Spleen (tissue), 11 donors: ENCODE data around the gene DNM1L. TPM values are rescaled to one million over a fixed set of nuclear protein-coding genes. Genes with fewer than 3 reads are reported as not detected.

Source experiments
- DNase-seq: peaks from one replicate; pipeline ENCODE4 v3.0.0-alpha.2; 2020
- H3K27ac ChIP-seq, 8 donors: fragments of 200-600 bp; sonication (generic) in 7 of 8; 1 replicate in 4 of 8; 2 replicates in 4 of 8; pipeline versions ENCODE4 v1.5.0 to v1.8.0; 2016 to 2021; ENCODE audit warnings: inconsistent platforms in 4 of 8, mild to moderate bottlenecking in 4 of 8, moderate library complexity in 1 of 8
- H3K27me3 ChIP-seq, 7 donors: fragments of 200-600 bp; sonication (generic) in 6 of 7; replicated peaks in 1 of 7; 1 replicate in 4 of 7; 2 replicates in 3 of 7; pipeline versions ENCODE4 v1.5.0 to v1.8.0; 2016 to 2021; ENCODE audit warnings: inconsistent platforms in 3 of 7, mild to moderate bottlenecking in 1 of 7
- H3K36me3 ChIP-seq, 6 donors: fragments of 200-600 bp; sonication (generic) in 5 of 6; 1 replicate in 4 of 6; 2 replicates in 2 of 6; pipeline versions ENCODE4 v1.5.0 to v1.8.0; 2016 to 2021; ENCODE audit warnings: inconsistent platforms in 2 of 6
- H3K4me1 ChIP-seq, 6 donors: fragments of 200-600 bp; sonication (generic) in 5 of 6; 1 replicate in 3 of 6; 2 replicates in 3 of 6; pipeline versions ENCODE4 v1.5.0 to v1.8.0; 2016 to 2021; ENCODE audit warnings: inconsistent platforms in 3 of 6
- H3K4me3 ChIP-seq, 8 donors: fragments of 200-600 bp; sonication (generic) in 7 of 8; 1 replicate in 4 of 8; 2 replicates in 4 of 8; pipeline versions ENCODE4 v1.5.0 to v1.8.0; 2016 to 2021; ENCODE audit warnings: inconsistent platforms in 4 of 8, mild to moderate bottlenecking in 4 of 8, moderate library complexity in 2 of 8
- H3K9me3 ChIP-seq, 8 donors: fragments of 200-600 bp; sonication (generic) in 7 of 8; 1 replicate in 4 of 8; 2 replicates in 4 of 8; pipeline versions ENCODE4 v1.5.0 to v1.8.0; 2016 to 2021; ENCODE audit warnings: inconsistent platforms in 4 of 8
- CTCF ChIP-seq, 11 experiments: fragments of 200-600 bp in 7 of 11; fragments of 450-650 bp in 4 of 11; sonication (generic) in 4 of 11; IDR thresholded peaks in 8 of 11; conservative IDR thresholded peaks in 3 of 11; 1 replicate in 7 of 11; 2 replicates in 4 of 11; pipeline versions ENCODE4 v1.4.0 to v1.8.0; 2016 to 2021; ENCODE audit warnings: antibody characterized with exemption in 11 of 11, inconsistent platforms in 4 of 11, mild to moderate bottlenecking in 1 of 11
- POLR2A ChIP-seq, 3 donors: fragments of 450-650 bp; IDR thresholded peaks; one replicate each; pipeline ENCODE4 v1.5.1; 2017; ENCODE audit warnings: antibody characterized with exemption in 3 of 3, mild to moderate bottlenecking in 1 of 3
- POLR2AphosphoS5 ChIP-seq, 3 donors: sonication (generic); formaldehyde crosslinking; IDR thresholded peaks; one replicate each; pipeline ENCODE4 v1.5.1; 2017; ENCODE audit warnings: antibody characterized with exemption in 3 of 3
- WGBS, 5 donors: extraction: QIAGEN DNeasy Blood & Tissue Kit in 3 of 5; methylation state at CpG; one replicate each; pipeline versions ENCODE4 v1.1.5 to v1.1.7; 2013 to 2018; 5-methylcytosine and 5-hydroxymethylcytosine counted together
- intact Hi-C: fragments of 100-400 bp; cut with DNase I; formaldehyde crosslinking; loops from one replicate; pipeline ENCODE4 v1.15.0; 2023; ENCODE audit warnings: low total_unique reads
- polyA plus RNA-seq, 3 donors: library from polyadenylated mRNA; stranded (reverse); fragments of 200-250 nt; gene quantifications; one replicate each; pipeline ENCODE4 v1.2.1, GENCODE V29; 2013
- total RNA-seq, 7 donors: library from RNA; depleted of rRNA in 3 of 7; stranded (reverse); fragments of >200 nt in 3 of 7; fragmentation: NEBNext Ultra II Directional in 4 of 7; extraction: Animal tissue kit (Norgen Biotek cat#: 25700) in 4 of 7; gene quantifications; one replicate each; pipeline versions ENCODE4 v1.1.0 to v1.2.1, GENCODE V29; 2016 to 2021
- donor health status: healthy with polysubstance abuse.
- donor health status: DM: no; HTN: no; CAD: no; lungs with moderate emphysema.
- donor health status: DM: no; HTN: no; CAD: no.
- donor health status: Bipolar disorder and iron deficiency.
- donor health status: healthy.
- donor health status: DM: no; HTN: no; CAD: no.
- donor health status: DM: yes; HTN: yes; CAD: no.

The DNM1L gene
- total and polyA plus RNA-seq, 10 donors, result 19.2 to 73.7 (median 47.8) TPM

DNA sequence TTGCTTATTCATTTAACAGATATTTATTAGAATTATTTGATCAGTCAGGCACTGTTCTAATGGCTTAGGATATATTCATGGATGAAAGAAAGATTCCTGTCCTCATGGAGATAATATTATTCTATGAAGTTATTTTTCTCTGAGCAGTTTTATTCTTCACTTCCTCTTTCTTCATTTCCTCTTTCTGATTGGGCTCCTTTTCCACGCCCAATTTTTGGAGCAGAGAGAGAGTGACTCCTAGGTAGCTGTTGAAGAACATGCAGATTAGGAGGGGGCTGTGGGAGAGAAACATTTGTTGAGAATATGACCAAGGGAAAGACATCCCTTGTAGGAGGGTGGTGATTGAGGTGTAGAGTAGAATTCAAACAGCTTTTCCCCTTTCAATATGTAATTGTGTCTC lies 82.6 kb downstream of the DNM1L start:
- intact Hi-C loops, result loop anchor here (10.0 kb wide), 1 partner anchor 153 kb away; no protein-coding TSS in a partner anchor
- no peaks in the 10 kb centered on the region for H3K9me3 ChIP-seq
- peaks cover 0 to 12% (median 9%) of the 10 kb centered on the region in 6 donors for H3K4me1 ChIP-seq
- no peak for DNase-seq
- WGBS, 5 donors, result 5 to 24% (median 19%) methylated on average over 1 of the region's 1 CpG
- TF ChIP-seq CTCF (IDR thresholded peaks at IDR 0.05 in 8 of 11, conservative IDR thresholded peaks at IDR 0.05 in 3 of 11) (no peak), POLR2AphosphoS5 (IDR thresholded peaks at IDR 0.05) (no peak), POLR2A (IDR thresholded peaks at IDR 0.05) (no peak)
- H3K27ac ChIP-seq, result no peak overlapping the region
- H3K36me3 ChIP-seq, result no peaks in the 10 kb centered on the region
- no peak overlapping the region for H3K4me3 ChIP-seq
- H3K27me3 ChIP-seq, result no peaks in the 10 kb centered on the region

- Histone ChIP-seq H3K27ac (no peak overlapping the region), H3K9me3 (no peaks in the 10 kb centered on the region), H3K4me1 (peaks cover 0 to 12% (median 9%) of the 10 kb centered on the region in 6 donors), H3K27me3 (peaks cover 0 to 9% (median 0%) of the 10 kb centered on the region in 7 donors), H3K4me3 (no peak overlapping the region), H3K36me3 (no peaks in the 10 kb centered on the region)
- DNase-seq, result no peak
- WGBS, 5 donors, result 69 to 83% (median 79%) methylated on average over 4 of the region's 4 CpGs
- intact Hi-C loops, result loop anchor here (10.0 kb wide), 1 partner anchor 149 kb away; no protein-coding TSS in a partner anchor
- TF ChIP-seq POLR2A (IDR thresholded peaks at IDR 0.05) (no peak), POLR2AphosphoS5 (IDR thresholded peaks at IDR 0.05) (no peak), CTCF (IDR thresholded peaks at IDR 0.05 in 8 of 11, conservative IDR thresholded peaks at IDR 0.05 in 3 of 11) (no peak)
Measured at GRCh38 chr12:32765906-32766305, 86.8 kb downstream of the DNM1L start.

GRCh38 chr12:32768518-32768917 lies 89.4 kb downstream of the DNM1L start:
- H3K9me3 ChIP-seq, result no peaks in the 10 kb centered on the region
- H3K4me3 ChIP-seq, result no peak overlapping the region
- no peak overlapping the region for H3K27ac ChIP-seq
- 67 to 83% (median 68%) methylated on average over 4 of the region's 4 CpGs for WGBS, 5 donors
- no peaks in the 10 kb centered on the region for H3K36me3 ChIP-seq
- intact Hi-C loops, result loop anchor here (10.0 kb wide), 1 partner anchor 146 kb away; no protein-coding TSS in a partner anchor
- no peaks in the 10 kb centered on the region for H3K4me1 ChIP-seq
- peaks cover 0 to 19% (median 0%) of the 10 kb centered on the region in 7 donors for H3K27me3 ChIP-seq
- TF ChIP-seq POLR2AphosphoS5 (IDR thresholded peaks at IDR 0.05) (no peak), CTCF (IDR thresholded peaks at IDR 0.05 in 8 of 11, conservative IDR thresholded peaks at IDR 0.05 in 3 of 11) (no peak), POLR2A (IDR thresholded peaks at IDR 0.05) (no peak)
- DNase-seq, result no peak

DNA sequence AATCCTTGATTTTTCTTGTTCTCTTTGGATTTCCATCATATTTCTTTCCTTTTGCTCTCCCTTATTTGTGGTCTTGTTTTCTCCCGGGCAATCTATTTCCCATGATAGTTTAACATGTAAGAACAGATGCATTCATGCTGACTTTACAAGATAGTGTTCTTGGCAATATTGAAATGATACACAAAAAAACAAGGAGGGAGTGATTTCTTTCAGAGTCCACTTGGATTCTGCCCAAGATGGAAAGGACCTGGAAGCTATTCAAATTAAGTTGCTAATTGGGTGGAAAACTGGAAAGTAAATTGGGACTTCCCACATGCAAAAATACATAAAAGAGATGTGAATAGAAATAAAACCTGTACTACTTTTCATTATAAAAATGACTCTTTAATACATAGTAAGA lies 91.0 kb downstream of the DNM1L start:
- TF ChIP-seq POLR2A (IDR thresholded peaks at IDR 0.05), result no peak
- TF ChIP-seq POLR2AphosphoS5 (IDR thresholded peaks at IDR 0.05), result no peak
- no peak for TF ChIP-seq CTCF (IDR thresholded peaks at IDR 0.05 in 8 of 11, conservative IDR thresholded peaks at IDR 0.05 in 3 of 11)
- 64 to 81% (median 78%) methylated on average over 1 of the region's 1 CpG for WGBS, 5 donors
- no peak for DNase-seq

More for the DNA sequence above, 91.0 kb downstream of the DNM1L start:
- Histone ChIP-seq H3K27ac (no peak overlapping the region), H3K4me3 (no peak overlapping the region), H3K4me1 (no peaks in the 10 kb centered on the region), H3K36me3 (no peaks in the 10 kb centered on the region), H3K27me3 (peaks cover 0 to 33% (median 0%) of the 10 kb centered on the region in 7 donors), H3K9me3 (no peaks in the 10 kb centered on the region)
- intact Hi-C loops, result no loop called here
